Panc1 (cell line): Measurements from ENCODE around the gene SDK2.

Experiments
- POLR2AphosphoS5 ChIP-seq: IDR thresholded peaks from 2 replicates; pipeline ENCODE4 v1.6.1; 2012; ENCODE audit warnings: mild to moderate bottlenecking, low read depth, low read length, moderate library complexity
- SIN3A ChIP-seq: IDR thresholded peaks from 2 replicates; pipeline ENCODE4 v1.6.1; 2012; ENCODE audit warnings: low read depth, mild to moderate bottlenecking, low read length, moderate library complexity, borderline replicate concordance; ENCODE audit not compliant: insufficient read depth
- TF ChIP-seq, protein P1 (sequence below): fragments of 450-650 bp; IDR thresholded peaks from 2 replicates; pipeline ENCODE4 v1.5.1; 2017; ENCODE audit warnings: mild to moderate bottlenecking
- TF ChIP-seq, protein P2 (sequence below), 2 experiments: IDR thresholded peaks; 2 replicates each; pipeline ENCODE4 v1.6.1; 2011 to 2012; ENCODE audit warnings: low read depth in 2 of 2, control low read depth in 1 of 2, low read length in 1 of 2, mild to moderate bottlenecking in 1 of 2, moderate library complexity in 1 of 2; ENCODE audit not compliant: insufficient read depth in 1 of 2

DNA sequence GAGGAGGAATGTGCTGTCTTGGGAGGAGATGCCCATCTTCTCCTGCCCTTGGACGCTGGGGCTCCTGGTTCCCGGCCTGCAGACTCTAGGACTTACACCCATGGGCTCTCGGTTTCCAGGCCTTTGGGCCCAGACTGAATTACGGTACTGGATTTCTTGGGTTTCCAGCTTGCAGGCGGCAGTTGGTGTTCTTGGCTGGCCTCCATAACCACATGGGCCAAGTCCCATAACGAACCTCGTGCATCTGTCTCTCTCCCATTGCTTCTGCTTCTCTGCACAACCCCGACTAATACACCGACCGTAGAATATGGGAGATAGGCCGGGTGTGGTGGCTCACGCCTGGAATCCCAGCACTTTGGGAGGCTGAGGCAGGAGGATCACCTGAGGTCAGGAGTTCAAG, 162.6 kb downstream of the SDK2 start:
- TF ChIP-seq POLR2AphosphoS5, result no peak
- TF ChIP-seq, protein P1, sequence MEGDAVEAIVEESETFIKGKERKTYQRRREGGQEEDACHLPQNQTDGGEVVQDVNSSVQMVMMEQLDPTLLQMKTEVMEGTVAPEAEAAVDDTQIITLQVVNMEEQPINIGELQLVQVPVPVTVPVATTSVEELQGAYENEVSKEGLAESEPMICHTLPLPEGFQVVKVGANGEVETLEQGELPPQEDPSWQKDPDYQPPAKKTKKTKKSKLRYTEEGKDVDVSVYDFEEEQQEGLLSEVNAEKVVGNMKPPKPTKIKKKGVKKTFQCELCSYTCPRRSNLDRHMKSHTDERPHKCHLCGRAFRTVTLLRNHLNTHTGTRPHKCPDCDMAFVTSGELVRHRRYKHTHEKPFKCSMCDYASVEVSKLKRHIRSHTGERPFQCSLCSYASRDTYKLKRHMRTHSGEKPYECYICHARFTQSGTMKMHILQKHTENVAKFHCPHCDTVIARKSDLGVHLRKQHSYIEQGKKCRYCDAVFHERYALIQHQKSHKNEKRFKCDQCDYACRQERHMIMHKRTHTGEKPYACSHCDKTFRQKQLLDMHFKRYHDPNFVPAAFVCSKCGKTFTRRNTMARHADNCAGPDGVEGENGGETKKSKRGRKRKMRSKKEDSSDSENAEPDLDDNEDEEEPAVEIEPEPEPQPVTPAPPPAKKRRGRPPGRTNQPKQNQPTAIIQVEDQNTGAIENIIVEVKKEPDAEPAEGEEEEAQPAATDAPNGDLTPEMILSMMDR, result no peak
- TF ChIP-seq, protein P2, sequence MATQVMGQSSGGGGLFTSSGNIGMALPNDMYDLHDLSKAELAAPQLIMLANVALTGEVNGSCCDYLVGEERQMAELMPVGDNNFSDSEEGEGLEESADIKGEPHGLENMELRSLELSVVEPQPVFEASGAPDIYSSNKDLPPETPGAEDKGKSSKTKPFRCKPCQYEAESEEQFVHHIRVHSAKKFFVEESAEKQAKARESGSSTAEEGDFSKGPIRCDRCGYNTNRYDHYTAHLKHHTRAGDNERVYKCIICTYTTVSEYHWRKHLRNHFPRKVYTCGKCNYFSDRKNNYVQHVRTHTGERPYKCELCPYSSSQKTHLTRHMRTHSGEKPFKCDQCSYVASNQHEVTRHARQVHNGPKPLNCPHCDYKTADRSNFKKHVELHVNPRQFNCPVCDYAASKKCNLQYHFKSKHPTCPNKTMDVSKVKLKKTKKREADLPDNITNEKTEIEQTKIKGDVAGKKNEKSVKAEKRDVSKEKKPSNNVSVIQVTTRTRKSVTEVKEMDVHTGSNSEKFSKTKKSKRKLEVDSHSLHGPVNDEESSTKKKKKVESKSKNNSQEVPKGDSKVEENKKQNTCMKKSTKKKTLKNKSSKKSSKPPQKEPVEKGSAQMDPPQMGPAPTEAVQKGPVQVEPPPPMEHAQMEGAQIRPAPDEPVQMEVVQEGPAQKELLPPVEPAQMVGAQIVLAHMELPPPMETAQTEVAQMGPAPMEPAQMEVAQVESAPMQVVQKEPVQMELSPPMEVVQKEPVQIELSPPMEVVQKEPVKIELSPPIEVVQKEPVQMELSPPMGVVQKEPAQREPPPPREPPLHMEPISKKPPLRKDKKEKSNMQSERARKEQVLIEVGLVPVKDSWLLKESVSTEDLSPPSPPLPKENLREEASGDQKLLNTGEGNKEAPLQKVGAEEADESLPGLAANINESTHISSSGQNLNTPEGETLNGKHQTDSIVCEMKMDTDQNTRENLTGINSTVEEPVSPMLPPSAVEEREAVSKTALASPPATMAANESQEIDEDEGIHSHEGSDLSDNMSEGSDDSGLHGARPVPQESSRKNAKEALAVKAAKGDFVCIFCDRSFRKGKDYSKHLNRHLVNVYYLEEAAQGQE (IDR thresholded peaks at IDR 0.05; ENCODE audit: insufficient read depth in 1 of 2, low read depth in 2 of 2, low read length in 1 of 2), result no peak
- TF ChIP-seq SIN3A, result no peak
